ENCODE results near the gene ACTL6B. TPM values are rescaled to one million over a fixed set of nuclear protein-coding genes. Genes with fewer than 3 reads are reported as not detected.

The ACTL6B gene
- total and polyA plus RNA-seq, 4 donors = not detected

- WGBS = 34% methylated on average over 28 of the region's 28 CpGs
- peak; percentile 88 for DNase-seq (ENCODE audit: low spot score)
- no peak overlapping the region for H3K9ac ChIP-seq (ENCODE audit: low read depth in 1 of 2, low read length in 2 of 2)
- H3K27me3 ChIP-seq (ENCODE audit: control insufficient read depth in 4 of 4, insufficient read depth in 4 of 4, low read length in 3 of 4) = no peaks in the 10 kb centered on the region
- H3K4me1 ChIP-seq (ENCODE audit: control insufficient read depth in 4 of 4, insufficient read depth in 4 of 4, low read length in 3 of 4) = peaks cover 7 to 34% (median 21%) of the 10 kb centered on the region in 4 donors
- no peak overlapping the region for H3K27ac ChIP-seq (ENCODE audit: low read depth in 1 of 2, low read length in 2 of 2)
- no peaks in the 10 kb centered on the region for H3K9me3 ChIP-seq (ENCODE audit: control insufficient read depth in 4 of 4, low read length in 3 of 4)
- H3K36me3 ChIP-seq (ENCODE audit: control insufficient read depth in 4 of 4, insufficient read depth in 3 of 4, low read depth in 1 of 4, low read length in 3 of 4) = peaks cover 0 to 14% (median 6%) of the 10 kb centered on the region in 4 donors
- H3K4me3 ChIP-seq (ENCODE audit: low read depth in 1 of 3, low read length in 3 of 3) = no peak overlapping the region
- TF ChIP-seq FOXA1 (IDR thresholded peaks at IDR 0.05) (no peak), RXRA (IDR thresholded peaks at IDR 0.05) (no peak), SP1 (IDR thresholded peaks at IDR 0.05) (no peak), MAX (IDR thresholded peaks at IDR 0.05) (no peak), TAF1 (conservative IDR thresholded peaks at IDR 0.05) (no peak), RAD21 (IDR thresholded peaks at IDR 0.05) (peak; percentile 88), FOXA2 (IDR thresholded peaks at IDR 0.05) (no peak), HNF4G (IDR thresholded peaks at IDR 0.05) (no peak), EGR1 (IDR thresholded peaks at IDR 0.05; ENCODE audit: low read depth in 2 of 2) (no peak), ZBTB33 (IDR thresholded peaks at IDR 0.05) (no peak), CTCF (IDR thresholded peaks at IDR 0.05; ENCODE audit: low read depth, low read length, missing input control) (peak; percentile 93), HNF4A (conservative IDR thresholded peaks at IDR 0.05) (no peak), NR2F2 (IDR thresholded peaks at IDR 0.05) (no peak), REST (IDR thresholded peaks at IDR 0.05) (no peak)
These were observed 35.7 kb upstream of the ACTL6B start for GRCh38 chr7:100691676-100692577.

Measured in liver (tissue), 9 donors.